Kidney epithelial cell (primary cell): ENCODE measurements around the gene ULK4. TPM values are rescaled to one million over a fixed set of nuclear protein-coding genes. Genes with fewer than 3 reads are reported as not detected.

ENCODE experiments used
- DNase-seq: peaks from one replicate; pipeline ENCODE4 v3.0.0-alpha.2; 2010; ENCODE audit warnings: low read depth
- H3K27me3 ChIP-seq: 2 replicates; pipeline ENCODE4 v1.6.0; 2011; ENCODE audit warnings: low read length; ENCODE audit not compliant: control insufficient read depth, insufficient read depth
- H3K36me3 ChIP-seq: 2 replicates; pipeline ENCODE4 v1.5.1; 2011; ENCODE audit warnings: low read length; ENCODE audit not compliant: control insufficient read depth, insufficient read depth
- H3K4me3 ChIP-seq: 2 replicates; pipeline ENCODE4 v1.5.1; 2011; ENCODE audit warnings: low read depth, mild to moderate bottlenecking, control low read depth, low read length
- CTCF ChIP-seq: IDR thresholded peaks from 2 replicates; pipeline ENCODE4 v1.5.1; 2011; ENCODE audit warnings: mild to moderate bottlenecking, moderate library complexity, low read length, control low read depth, inconsistent platforms; ENCODE audit not compliant: insufficient read depth, poor library complexity, severe bottlenecking
- total RNA-seq: library from RNA; depleted of rRNA; stranded (reverse); fragments of >200 nt; gene quantifications from 2 replicates; pipeline ENCODE4 v1.2.3, GENCODE V29; 2015

ULK4 gene
- total RNA-seq, 1 donor from 2014 or later: 18.3 TPM

- no peak for DNase-seq
- no peak for TF ChIP-seq CTCF
Observed at GRCh38 chr3:41629986-41630385, 331.9 kb downstream of the ULK4 start.

GRCh38 chr3:41629072-41629471 lies 332.8 kb downstream of the ULK4 start:
- Histone ChIP-seq H3K4me3 (no peak overlapping the region), H3K36me3 (no peaks in the 10 kb centered on the region), H3K27me3 (no peaks in the 10 kb centered on the region)
- DNase-seq: no peak
- TF ChIP-seq CTCF: no peak

More at GRCh38 chr3:41629986-41630385, 331.9 kb downstream of the ULK4 start:
- no peak overlapping the region for H3K4me3 ChIP-seq
- no peaks in the 10 kb centered on the region for H3K27me3 ChIP-seq
- no peaks in the 10 kb centered on the region for H3K36me3 ChIP-seq

DNA sequence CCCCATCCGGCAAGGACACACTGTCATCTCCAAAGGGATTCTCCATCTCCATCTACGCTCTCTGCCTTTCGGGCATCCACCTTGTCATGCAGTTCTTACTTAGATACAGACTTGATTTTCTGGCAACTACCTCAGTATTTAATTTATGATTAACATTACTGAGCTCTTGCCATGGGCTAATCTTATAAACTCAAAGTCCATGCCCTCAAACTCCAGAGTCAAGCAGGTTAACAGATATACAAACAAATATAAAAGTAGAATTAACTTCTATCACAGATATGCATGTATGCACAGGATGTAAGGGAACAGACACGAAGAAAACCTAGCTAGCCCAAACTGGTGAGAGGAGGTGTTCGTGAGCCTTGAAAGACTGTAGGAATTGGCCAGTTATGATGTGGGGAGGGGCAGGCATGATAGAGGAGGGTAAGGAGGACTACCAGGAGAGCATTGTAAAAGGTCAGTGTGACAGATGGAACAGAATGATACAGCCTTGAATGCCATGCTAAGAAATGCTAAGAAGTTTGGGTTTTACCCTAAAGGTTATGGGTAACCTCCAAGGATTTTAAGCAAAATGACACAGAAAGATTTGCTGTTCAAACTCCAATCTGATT lies 334.3 kb downstream of the ULK4 start:
- TF ChIP-seq CTCF: no peak
- no peak for DNase-seq
- Histone ChIP-seq H3K4me3 (no peak overlapping the region), H3K36me3 (no peaks in the 10 kb centered on the region), H3K27me3 (no peaks in the 10 kb centered on the region)

GRCh38 chr3:41612853-41613252 lies 349.1 kb downstream of the ULK4 start:
- DNase-seq: no peak
- TF ChIP-seq CTCF: no peak
- H3K27me3 ChIP-seq: no peaks in the 10 kb centered on the region
- H3K4me3 ChIP-seq: no peak overlapping the region
- H3K36me3 ChIP-seq: no peaks in the 10 kb centered on the region

GRCh38 chr3:41611008-41611407 lies 350.9 kb downstream of the ULK4 start:
- Histone ChIP-seq H3K27me3 (no peaks in the 10 kb centered on the region), H3K36me3 (no peaks in the 10 kb centered on the region), H3K4me3 (no peak overlapping the region)
- DNase-seq: no peak
- TF ChIP-seq CTCF: no peak

DNA sequence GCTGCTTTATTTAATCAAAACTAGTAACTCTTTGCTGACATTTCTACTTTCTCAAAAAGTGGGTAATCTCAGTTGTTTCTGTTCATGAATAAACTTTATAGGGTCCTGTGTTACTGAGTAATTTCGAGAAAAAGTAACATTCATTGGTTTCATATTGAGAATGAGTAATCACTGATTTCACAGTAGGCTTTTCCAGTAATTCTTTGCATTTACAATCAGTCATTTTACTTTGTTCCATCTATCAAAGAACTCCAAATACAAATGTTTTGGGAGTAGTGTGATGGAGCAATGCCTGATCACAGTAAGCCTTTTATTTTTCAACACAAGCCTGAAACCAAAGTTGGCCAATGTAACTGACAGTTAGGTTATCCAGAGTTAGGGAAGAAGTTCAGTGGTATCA lies 353.6 kb downstream of the ULK4 start:
- Histone ChIP-seq H3K4me3 (no peak overlapping the region), H3K27me3 (no peaks in the 10 kb centered on the region), H3K36me3 (no peaks in the 10 kb centered on the region)
- no peak for TF ChIP-seq CTCF
- DNase-seq: no peak
